Measurements from ENCODE around the gene COL6A3.

GRCh38 chr2:237281836-237282306, 132.1 kb downstream of the COL6A3 start:
- TF ChIP-seq, protein P1, sequence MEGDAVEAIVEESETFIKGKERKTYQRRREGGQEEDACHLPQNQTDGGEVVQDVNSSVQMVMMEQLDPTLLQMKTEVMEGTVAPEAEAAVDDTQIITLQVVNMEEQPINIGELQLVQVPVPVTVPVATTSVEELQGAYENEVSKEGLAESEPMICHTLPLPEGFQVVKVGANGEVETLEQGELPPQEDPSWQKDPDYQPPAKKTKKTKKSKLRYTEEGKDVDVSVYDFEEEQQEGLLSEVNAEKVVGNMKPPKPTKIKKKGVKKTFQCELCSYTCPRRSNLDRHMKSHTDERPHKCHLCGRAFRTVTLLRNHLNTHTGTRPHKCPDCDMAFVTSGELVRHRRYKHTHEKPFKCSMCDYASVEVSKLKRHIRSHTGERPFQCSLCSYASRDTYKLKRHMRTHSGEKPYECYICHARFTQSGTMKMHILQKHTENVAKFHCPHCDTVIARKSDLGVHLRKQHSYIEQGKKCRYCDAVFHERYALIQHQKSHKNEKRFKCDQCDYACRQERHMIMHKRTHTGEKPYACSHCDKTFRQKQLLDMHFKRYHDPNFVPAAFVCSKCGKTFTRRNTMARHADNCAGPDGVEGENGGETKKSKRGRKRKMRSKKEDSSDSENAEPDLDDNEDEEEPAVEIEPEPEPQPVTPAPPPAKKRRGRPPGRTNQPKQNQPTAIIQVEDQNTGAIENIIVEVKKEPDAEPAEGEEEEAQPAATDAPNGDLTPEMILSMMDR (IDR thresholded peaks at IDR 0.05): no peak
- TF ChIP-seq POLR2A (IDR thresholded peaks at IDR 0.05): no peak

Measured in lower leg skin (tissue), 3 donors.